Retinal pigment epithelial cell (primary cell): ENCODE data around the gene DSCAM.
"Not testable (repeated sequence)": the region's sequence is repeated elsewhere in the genome, so short reads cannot be mapped to it uniquely, and the experiment has no call there.

ENCODE experiments used
- DNase-seq: peaks from one replicate; pipeline ENCODE4 v3.0.0-alpha.2; 2010; ENCODE audit warnings: low read depth
- H3K4me3 ChIP-seq: 2 replicates; pipeline ENCODE4 v1.5.1; 2011; ENCODE audit warnings: mild to moderate bottlenecking, low read length, control low read depth, moderate library complexity
- TF ChIP-seq, protein P1 (sequence below): conservative IDR thresholded peaks from 2 replicates; pipeline ENCODE4 v1.5.1; 2011; ENCODE audit warnings: low read depth, low read length, control low read depth, inconsistent platforms

DSCAM gene, protein sequence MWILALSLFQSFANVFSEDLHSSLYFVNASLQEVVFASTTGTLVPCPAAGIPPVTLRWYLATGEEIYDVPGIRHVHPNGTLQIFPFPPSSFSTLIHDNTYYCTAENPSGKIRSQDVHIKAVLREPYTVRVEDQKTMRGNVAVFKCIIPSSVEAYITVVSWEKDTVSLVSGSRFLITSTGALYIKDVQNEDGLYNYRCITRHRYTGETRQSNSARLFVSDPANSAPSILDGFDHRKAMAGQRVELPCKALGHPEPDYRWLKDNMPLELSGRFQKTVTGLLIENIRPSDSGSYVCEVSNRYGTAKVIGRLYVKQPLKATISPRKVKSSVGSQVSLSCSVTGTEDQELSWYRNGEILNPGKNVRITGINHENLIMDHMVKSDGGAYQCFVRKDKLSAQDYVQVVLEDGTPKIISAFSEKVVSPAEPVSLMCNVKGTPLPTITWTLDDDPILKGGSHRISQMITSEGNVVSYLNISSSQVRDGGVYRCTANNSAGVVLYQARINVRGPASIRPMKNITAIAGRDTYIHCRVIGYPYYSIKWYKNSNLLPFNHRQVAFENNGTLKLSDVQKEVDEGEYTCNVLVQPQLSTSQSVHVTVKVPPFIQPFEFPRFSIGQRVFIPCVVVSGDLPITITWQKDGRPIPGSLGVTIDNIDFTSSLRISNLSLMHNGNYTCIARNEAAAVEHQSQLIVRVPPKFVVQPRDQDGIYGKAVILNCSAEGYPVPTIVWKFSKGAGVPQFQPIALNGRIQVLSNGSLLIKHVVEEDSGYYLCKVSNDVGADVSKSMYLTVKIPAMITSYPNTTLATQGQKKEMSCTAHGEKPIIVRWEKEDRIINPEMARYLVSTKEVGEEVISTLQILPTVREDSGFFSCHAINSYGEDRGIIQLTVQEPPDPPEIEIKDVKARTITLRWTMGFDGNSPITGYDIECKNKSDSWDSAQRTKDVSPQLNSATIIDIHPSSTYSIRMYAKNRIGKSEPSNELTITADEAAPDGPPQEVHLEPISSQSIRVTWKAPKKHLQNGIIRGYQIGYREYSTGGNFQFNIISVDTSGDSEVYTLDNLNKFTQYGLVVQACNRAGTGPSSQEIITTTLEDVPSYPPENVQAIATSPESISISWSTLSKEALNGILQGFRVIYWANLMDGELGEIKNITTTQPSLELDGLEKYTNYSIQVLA (N-terminal part only)

DNA sequence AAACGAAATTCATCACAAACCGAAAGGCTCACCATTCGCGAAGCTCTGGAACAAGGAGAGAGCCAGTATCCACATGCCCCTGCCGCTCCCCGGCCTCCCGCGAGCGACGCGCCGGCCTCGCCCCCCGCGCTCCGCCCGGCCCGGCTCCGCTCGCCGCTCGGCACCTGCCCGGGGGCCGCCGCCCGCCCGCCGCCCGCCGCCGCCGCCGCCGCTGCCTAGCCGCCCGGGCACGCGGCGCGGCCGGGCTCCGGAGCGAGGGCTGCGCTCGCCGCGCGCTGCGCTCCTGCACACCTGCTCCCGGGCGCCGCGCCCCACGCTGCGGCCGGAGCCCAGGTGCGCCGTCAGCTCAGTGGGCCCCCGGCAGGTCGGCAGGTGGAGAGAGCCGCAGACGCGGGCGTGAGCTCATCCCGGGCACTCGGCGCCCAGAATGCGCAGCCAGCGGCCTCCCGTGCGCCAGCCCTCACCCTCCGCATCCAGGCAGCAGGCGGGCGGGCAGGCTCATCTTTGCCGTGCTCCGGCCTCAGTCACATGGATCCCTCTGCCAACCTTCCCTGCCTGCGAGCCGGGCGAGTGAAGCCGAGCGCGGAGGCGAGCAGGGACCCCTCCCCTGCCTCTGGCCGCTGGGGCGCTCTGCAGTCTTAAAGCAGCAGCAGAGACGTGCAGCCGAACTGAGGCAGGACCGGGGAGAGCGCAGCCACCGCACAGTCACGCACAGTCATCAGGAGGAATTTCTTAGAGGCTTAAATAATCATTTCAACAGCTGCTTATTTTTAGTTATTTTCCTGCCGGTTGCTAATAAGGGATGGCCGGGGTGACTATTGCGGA is at the start of gene DSCAM:
TSS of gene DSCAM (minus strand) at position 572 of the 825 bp plus-strand sequence. CDS start at position 75, 497 bp downstream.
- TF ChIP-seq, protein P1, sequence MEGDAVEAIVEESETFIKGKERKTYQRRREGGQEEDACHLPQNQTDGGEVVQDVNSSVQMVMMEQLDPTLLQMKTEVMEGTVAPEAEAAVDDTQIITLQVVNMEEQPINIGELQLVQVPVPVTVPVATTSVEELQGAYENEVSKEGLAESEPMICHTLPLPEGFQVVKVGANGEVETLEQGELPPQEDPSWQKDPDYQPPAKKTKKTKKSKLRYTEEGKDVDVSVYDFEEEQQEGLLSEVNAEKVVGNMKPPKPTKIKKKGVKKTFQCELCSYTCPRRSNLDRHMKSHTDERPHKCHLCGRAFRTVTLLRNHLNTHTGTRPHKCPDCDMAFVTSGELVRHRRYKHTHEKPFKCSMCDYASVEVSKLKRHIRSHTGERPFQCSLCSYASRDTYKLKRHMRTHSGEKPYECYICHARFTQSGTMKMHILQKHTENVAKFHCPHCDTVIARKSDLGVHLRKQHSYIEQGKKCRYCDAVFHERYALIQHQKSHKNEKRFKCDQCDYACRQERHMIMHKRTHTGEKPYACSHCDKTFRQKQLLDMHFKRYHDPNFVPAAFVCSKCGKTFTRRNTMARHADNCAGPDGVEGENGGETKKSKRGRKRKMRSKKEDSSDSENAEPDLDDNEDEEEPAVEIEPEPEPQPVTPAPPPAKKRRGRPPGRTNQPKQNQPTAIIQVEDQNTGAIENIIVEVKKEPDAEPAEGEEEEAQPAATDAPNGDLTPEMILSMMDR = no peak
- H3K4me3 ChIP-seq = no peak within 1 kb of the TSS
- no peak for DNase-seq

DNA sequence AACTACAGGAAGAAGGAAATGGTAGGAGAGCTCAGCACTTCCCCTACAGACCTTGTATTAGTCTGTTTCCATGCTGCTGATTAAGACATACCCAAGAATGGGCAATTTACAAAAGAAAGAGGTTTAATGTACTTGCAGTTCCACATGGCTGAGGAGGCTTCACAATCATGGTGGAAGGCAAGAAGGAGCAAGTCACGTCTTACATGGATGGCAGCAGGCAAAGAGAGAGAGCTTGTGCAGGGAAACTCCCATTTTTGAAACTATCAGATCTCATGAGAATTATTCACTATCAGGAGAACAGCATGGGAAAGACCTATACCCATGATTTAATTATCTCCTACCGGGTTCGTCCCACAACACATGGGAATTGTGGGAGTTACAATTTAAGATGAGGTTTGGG is 48.7 kb upstream of the DSCAM start:
- DNase-seq = not testable (repeated sequence)

DNA sequence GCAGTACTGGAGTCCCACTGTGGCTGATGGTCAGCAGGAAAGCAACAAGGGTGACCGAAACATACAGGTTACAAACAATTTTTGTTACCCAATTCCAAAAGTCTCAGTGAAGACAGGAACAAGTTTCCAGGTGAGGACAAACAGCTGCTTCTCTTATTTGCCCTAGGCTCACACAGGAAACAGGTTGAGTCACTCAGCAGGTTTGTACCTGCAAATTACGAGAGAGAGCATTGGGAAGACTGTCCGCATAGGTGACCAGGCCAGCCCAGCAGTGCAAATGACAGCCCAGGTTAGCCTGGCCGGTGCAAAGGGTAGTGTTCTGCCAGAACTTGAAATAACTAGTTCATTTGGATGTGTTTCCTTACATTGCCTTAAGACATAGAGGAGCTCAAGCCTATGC is 40.0 kb upstream of the DSCAM start:
- TF ChIP-seq, protein P1 = no peak
- no peak for DNase-seq

More for the DNA sequence above, 48.7 kb upstream of the DSCAM start:
- not testable (repeated sequence) for H3K4me3 ChIP-seq

DNA sequence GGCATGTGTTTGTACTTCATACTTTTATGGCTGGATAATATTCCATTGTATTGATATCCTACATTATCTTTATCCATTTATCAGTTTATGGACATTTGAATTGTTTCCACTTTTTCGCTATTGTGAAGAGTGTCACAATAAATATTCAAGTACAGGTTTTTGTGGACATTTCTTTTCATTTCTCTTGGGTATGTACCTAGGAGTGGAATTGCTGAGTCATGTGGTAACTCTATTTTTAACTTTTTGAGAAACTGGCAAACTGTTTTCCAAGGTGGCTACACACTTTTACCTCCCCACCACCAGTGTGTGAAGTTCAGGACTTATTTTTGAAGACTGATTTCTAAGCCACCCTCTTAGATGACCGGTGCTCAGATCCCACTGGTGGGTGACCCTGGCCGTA is 39.0 kb upstream of the DSCAM start:
- no peak for DNase-seq
- TF ChIP-seq, protein P1 = no peak

More for the DNA sequence above, 40.0 kb upstream of the DSCAM start:
- H3K4me3 ChIP-seq = no peak overlapping the region

DNA sequence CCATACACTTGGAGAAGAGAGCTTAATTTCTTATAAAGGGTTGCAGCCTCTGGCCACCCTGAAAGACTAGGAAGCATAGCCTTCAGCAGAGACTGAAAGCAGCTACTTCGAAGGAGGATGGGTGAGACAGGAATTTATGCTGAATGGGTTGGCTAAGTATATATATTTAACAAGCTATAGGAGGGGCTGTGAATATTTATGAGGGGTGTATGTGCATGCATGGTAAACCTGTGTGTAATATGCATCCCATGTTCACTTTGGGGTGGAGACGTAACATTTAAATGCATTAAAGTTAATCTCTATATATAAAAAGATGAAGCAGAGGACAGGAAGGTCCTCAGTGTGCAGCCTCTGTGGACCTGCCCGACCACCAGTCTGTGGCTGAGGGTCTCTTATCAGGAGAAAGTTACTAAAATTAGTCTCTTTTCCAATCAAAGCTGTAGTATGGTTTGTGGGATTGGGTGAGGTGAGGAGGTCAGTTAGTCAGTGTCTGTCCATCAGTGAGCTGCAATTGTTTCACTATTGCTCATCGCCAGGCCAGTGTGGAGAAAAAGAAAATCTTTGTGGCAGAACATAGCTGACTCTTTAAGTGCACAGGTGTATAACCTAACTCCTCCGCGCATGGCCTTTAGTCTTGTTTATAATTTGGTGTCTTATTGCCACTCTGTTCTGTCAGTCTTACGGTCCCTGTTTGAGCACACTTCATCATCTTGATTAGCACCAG is 35.4 kb upstream of the DSCAM start:
- H3K4me3 ChIP-seq = no peak overlapping the region
- TF ChIP-seq, protein P1 = no peak
- no peak for DNase-seq

More for the DNA sequence above, 39.0 kb upstream of the DSCAM start:
- no peak overlapping the region for H3K4me3 ChIP-seq

DNA sequence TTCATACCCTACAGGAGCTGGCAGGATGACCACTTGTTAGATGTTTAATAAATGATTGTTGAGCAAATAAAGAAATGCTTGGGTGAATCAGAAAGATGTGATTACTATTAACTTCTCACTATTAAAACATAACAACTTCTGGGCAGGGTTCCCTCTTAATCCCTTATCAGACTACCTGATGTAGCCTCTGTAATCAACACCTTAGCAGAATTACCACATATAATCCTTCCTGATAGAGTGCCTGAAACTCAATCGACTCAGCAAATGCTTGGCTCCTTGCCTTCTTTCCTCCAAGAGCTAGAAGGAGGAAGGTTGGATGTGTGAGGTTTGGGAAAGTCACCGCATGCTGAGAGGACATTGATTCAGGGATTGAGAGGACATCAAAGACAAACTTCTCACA is 34.8 kb upstream of the DSCAM start:
- no peak for DNase-seq
- TF ChIP-seq, protein P1 = no peak
- H3K4me3 ChIP-seq = no peak overlapping the region
